Measurements from ENCODE around the gene B4GALNT4.

The B4GALNT4 gene

DNA sequence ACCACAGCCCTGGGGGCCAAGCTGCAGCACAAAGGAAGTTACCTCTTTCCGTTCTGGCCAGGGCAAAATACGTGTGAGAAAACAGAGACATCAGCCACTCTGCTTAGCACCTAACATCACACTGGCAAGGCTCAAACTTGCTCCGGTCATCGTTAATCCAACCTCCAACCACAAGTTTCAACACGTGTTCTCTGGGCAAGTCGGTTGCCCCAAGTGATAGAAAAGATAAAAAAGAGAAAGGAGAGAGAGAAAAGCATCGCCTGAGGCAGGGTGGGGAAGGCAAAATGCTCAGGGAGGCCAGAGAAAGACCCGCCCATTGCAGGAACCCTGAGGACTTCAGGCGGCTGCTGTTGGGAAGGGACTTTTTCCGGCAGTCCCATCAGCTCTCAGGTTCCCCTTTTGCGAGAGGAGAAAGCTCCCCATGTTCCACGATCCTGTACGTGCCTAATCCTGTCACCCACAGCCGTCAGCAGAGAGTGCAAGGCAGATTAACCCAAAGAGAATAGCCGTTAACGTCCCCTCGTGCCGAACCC is 18.5 kb upstream of the B4GALNT4 start:
- no peaks in the 10 kb centered on the region for H3K9me2 ChIP-seq (ENCODE audit: low read depth, low read length)
- no peaks in the 10 kb centered on the region for H3K36me3 ChIP-seq (ENCODE audit: insufficient read depth, low read length)
- H3K27ac ChIP-seq (ENCODE audit: low read depth, low read length, poor library complexity, severe bottlenecking): no peak overlapping the region
- H3K27me3 ChIP-seq (ENCODE audit: insufficient read depth, low read length): peaks cover 3% of the 10 kb centered on the region; the same call in 1 of the 2 replicates
- H3K9ac ChIP-seq (ENCODE audit: low read length): no peak overlapping the region
- H4K20me1 ChIP-seq (ENCODE audit: insufficient read depth, low read length): no peaks in the 10 kb centered on the region
- H3F3A ChIP-seq (ENCODE audit: insufficient read depth, low read length): no peaks in the 10 kb centered on the region
- no peaks in the 10 kb centered on the region for H3K9me3 ChIP-seq (ENCODE audit: low read length)
- no peak overlapping the region; the same call in 1 of the 2 replicates for H3K4me2 ChIP-seq (ENCODE audit: low read length)
- H3K4me3 ChIP-seq (ENCODE audit: low read depth, low read length, poor library complexity, severe bottlenecking): no peak overlapping the region
- H3K79me2 ChIP-seq (ENCODE audit: insufficient read depth, low read length): no peaks in the 10 kb centered on the region
- H2AFZ ChIP-seq (ENCODE audit: low read length): no peak overlapping the region
- peaks cover 14% of the 10 kb centered on the region for H3K4me1 ChIP-seq (ENCODE audit: insufficient read depth, low read length, severe bottlenecking)
- TF ChIP-seq, protein P1, sequence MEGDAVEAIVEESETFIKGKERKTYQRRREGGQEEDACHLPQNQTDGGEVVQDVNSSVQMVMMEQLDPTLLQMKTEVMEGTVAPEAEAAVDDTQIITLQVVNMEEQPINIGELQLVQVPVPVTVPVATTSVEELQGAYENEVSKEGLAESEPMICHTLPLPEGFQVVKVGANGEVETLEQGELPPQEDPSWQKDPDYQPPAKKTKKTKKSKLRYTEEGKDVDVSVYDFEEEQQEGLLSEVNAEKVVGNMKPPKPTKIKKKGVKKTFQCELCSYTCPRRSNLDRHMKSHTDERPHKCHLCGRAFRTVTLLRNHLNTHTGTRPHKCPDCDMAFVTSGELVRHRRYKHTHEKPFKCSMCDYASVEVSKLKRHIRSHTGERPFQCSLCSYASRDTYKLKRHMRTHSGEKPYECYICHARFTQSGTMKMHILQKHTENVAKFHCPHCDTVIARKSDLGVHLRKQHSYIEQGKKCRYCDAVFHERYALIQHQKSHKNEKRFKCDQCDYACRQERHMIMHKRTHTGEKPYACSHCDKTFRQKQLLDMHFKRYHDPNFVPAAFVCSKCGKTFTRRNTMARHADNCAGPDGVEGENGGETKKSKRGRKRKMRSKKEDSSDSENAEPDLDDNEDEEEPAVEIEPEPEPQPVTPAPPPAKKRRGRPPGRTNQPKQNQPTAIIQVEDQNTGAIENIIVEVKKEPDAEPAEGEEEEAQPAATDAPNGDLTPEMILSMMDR (IDR thresholded peaks at IDR 0.05; ENCODE audit: low read length): no peak
- TF ChIP-seq EZH2 (IDR thresholded peaks at IDR 0.05; ENCODE audit: borderline replicate concordance, low read length): no peak

DNA sequence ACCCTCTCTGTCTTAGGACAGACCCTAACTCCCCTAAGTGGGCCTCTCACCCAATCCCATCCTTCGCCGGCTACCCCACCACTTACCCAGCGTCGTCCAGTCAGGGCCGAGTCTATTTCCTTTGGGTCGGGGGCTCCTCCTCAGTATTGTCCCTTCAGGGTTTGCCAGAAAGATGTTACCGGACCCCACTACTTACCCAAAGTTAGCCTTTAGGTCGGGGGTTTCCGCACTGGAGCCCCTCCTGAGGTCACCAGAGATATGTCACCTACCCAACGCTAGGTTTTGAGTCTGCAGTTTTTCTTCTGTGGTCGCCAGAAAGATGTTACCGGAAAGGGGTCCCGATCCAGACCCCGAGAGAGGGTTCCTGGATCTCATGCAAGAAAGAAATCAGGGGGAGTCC is 17.9 kb upstream of the B4GALNT4 start:
- no peak for TF ChIP-seq EZH2 (IDR thresholded peaks at IDR 0.05; ENCODE audit: borderline replicate concordance, low read length)
- TF ChIP-seq, protein P1 (IDR thresholded peaks at IDR 0.05; ENCODE audit: low read length): no peak
- peaks cover 17% of the 10 kb centered on the region for H3K4me1 ChIP-seq (ENCODE audit: insufficient read depth, low read length, severe bottlenecking)
- peaks cover 3% of the 10 kb centered on the region; the same call in 1 of the 2 replicates for H3K27me3 ChIP-seq (ENCODE audit: insufficient read depth, low read length)
- H3K79me2 ChIP-seq (ENCODE audit: insufficient read depth, low read length): no peaks in the 10 kb centered on the region
- H3F3A ChIP-seq (ENCODE audit: insufficient read depth, low read length): no peaks in the 10 kb centered on the region
- no peaks in the 10 kb centered on the region for H3K9me3 ChIP-seq (ENCODE audit: low read length)
- H2AFZ ChIP-seq (ENCODE audit: low read length): no peak overlapping the region
- no peak overlapping the region for H3K4me2 ChIP-seq (ENCODE audit: low read length)
- H3K9me2 ChIP-seq (ENCODE audit: low read depth, low read length): no peaks in the 10 kb centered on the region
- no peaks in the 10 kb centered on the region for H3K36me3 ChIP-seq (ENCODE audit: insufficient read depth, low read length)
- no peaks in the 10 kb centered on the region for H4K20me1 ChIP-seq (ENCODE audit: insufficient read depth, low read length)
- H3K9ac ChIP-seq (ENCODE audit: low read length): no peak overlapping the region
- no peak overlapping the region for H3K27ac ChIP-seq (ENCODE audit: low read depth, low read length, poor library complexity, severe bottlenecking)
- H3K4me3 ChIP-seq (ENCODE audit: low read depth, low read length, poor library complexity, severe bottlenecking): no peak overlapping the region

DNA sequence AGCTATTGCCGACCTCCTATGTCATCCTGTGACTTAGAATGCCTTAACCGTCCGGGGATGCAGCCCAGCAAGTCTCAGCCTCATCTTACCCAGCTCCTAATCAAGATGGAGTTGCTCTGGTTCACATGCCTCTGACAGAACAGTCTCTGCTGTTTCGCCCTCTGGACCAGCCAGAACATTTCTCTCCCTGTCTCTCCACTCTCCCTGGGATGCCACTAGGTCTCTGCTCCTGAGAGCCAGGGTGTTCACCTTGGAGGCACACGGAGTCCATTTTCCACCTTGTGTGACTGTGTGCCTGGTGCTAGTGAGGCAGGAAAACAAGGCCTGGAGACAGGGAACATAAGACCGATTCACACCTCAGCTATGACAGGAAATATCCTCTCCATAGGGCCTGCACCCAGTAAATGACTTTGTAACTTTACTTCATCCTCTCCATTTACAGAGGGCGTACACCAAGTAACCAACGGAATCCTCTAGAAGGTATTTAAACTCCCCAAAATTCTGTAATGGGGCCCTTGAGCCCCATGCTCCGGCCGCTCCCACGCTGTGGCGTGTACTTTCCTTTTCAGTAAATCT is 16.8 kb upstream of the B4GALNT4 start:
- TF ChIP-seq, protein P1 (IDR thresholded peaks at IDR 0.05; ENCODE audit: low read length): no peak
- TF ChIP-seq EZH2 (IDR thresholded peaks at IDR 0.05; ENCODE audit: borderline replicate concordance, low read length): no peak
- H3K79me2 ChIP-seq (ENCODE audit: insufficient read depth, low read length): no peaks in the 10 kb centered on the region
- no peaks in the 10 kb centered on the region for H3K36me3 ChIP-seq (ENCODE audit: insufficient read depth, low read length)
- no peaks in the 10 kb centered on the region for H3K9me3 ChIP-seq (ENCODE audit: low read length)
- no peak overlapping the region for H3K4me3 ChIP-seq (ENCODE audit: low read depth, low read length, poor library complexity, severe bottlenecking)
- no peaks in the 10 kb centered on the region for H4K20me1 ChIP-seq (ENCODE audit: insufficient read depth, low read length)
- no peaks in the 10 kb centered on the region for H3K9me2 ChIP-seq (ENCODE audit: low read depth, low read length)
- peaks cover 3% of the 10 kb centered on the region; the same call in 1 of the 2 replicates for H3K27me3 ChIP-seq (ENCODE audit: insufficient read depth, low read length)
- H3K27ac ChIP-seq (ENCODE audit: low read depth, low read length, poor library complexity, severe bottlenecking): no peak overlapping the region
- no peak overlapping the region for H3K9ac ChIP-seq (ENCODE audit: low read length)
- no peaks in the 10 kb centered on the region for H3F3A ChIP-seq (ENCODE audit: insufficient read depth, low read length)
- no peak overlapping the region for H2AFZ ChIP-seq (ENCODE audit: low read length)
- H3K4me1 ChIP-seq (ENCODE audit: insufficient read depth, low read length, severe bottlenecking): peaks cover 17% of the 10 kb centered on the region
- H3K4me2 ChIP-seq (ENCODE audit: low read length): no peak overlapping the region

All from OCI-LY1 (cell line).